ENCODE data around the gene TLL2.

DNA sequence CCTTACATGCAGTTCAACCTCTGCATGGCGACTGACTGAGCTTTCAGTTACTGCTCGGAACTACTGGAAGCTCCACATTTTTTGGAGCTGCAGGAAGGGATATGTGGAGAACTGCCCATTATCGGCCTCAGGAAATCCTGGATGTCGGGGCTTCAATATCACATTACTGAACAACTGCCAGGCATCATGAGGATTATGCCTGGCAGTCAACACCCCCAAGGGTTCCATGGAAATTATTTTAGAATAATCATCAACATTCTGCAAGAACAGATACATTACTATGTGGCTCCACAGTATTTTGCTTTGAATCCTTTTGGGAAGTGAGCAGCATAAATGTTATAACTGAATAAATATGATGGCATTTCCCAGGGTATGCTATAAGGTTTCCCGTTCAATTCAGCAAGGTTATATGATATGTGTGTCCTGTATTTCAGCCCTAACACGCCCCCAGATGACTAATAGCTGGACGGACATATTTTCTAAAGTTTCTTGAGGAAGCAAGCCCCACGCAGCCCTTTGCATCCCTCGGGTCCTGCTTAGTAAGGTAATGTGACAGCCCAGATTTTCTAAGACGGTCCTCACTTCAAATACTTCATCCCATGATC, 101.9 kb downstream of the TLL2 start:
- TF ChIP-seq LEF1 (IDR thresholded peaks at IDR 0.05; ENCODE audit: borderline replicate concordance), result no peak
- TF ChIP-seq BHLHE40 (IDR thresholded peaks at IDR 0.05; ENCODE audit: borderline replicate concordance), result no peak
- no peak for TF ChIP-seq ZNF384 (IDR thresholded peaks at IDR 0.05)
- TF ChIP-seq FOXM1 (IDR thresholded peaks at IDR 0.05; ENCODE audit: borderline replicate concordance), result no peak
- no peak for TF ChIP-seq ELF4 (IDR thresholded peaks at IDR 0.05)
- TF ChIP-seq TARDBP (IDR thresholded peaks at IDR 0.05), result no peak
- TF ChIP-seq, protein P1, sequence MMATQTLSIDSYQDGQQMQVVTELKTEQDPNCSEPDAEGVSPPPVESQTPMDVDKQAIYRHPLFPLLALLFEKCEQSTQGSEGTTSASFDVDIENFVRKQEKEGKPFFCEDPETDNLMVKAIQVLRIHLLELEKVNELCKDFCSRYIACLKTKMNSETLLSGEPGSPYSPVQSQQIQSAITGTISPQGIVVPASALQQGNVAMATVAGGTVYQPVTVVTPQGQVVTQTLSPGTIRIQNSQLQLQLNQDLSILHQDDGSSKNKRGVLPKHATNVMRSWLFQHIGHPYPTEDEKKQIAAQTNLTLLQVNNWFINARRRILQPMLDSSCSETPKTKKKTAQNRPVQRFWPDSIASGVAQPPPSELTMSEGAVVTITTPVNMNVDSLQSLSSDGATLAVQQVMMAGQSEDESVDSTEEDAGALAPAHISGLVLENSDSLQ (IDR thresholded peaks at IDR 0.05), result no peak
- no peak for TF ChIP-seq CTBP1 (IDR thresholded peaks at IDR 0.05; ENCODE audit: borderline replicate concordance)
- no peak for TF ChIP-seq FOXA1 (IDR thresholded peaks at IDR 0.05)
- no peak for TF ChIP-seq FOXK2 (IDR thresholded peaks at IDR 0.05)
- TF ChIP-seq SP1 (IDR thresholded peaks at IDR 0.05), result no peak
- TF ChIP-seq SUZ12 (IDR thresholded peaks at IDR 0.05), result no peak

Data from HEK293T (cell line).